ENCODE results near the gene C17orf114. TPM values are rescaled to one million over a fixed set of nuclear protein-coding genes. Genes with fewer than 3 reads are reported as not detected.

Gene C17orf114

Other genes starting within 250 kb of the C17orf114 start
- 100 to 1,000 TPM in 1 of 2 donors, 10 to 100 TPM in 1; 37.9 to 105 TPM for gene MYBBP1A, start 246.9 kb downstream of the C17orf114 start, total RNA-seq
- gene GGT6, start 241.8 kb downstream of the C17orf114 start, total RNA-seq, result 10 to 100 TPM; 29.3 to 85.7 TPM
- gene SMTNL2, start 217.8 kb downstream of the C17orf114 start, total RNA-seq, result under 1 TPM; 0.33 to 0.78 TPM
- gene ALOX15, start 160.7 kb downstream of the C17orf114 start, total RNA-seq, result not detected
- gene PELP1, start 98.2 kb downstream of the C17orf114 start, total RNA-seq, result 10 to 100 TPM; 18.9 to 39.9 TPM
- 10 to 100 TPM; 12.5 to 13.2 TPM for gene ARRB2, start 91.7 kb downstream of the C17orf114 start, total RNA-seq
- 10 to 100 TPM; 20.8 to 23.3 TPM for gene MED11, start 70.9 kb downstream of the C17orf114 start, total RNA-seq
- gene ZMYND15, start 62.5 kb downstream of the C17orf114 start, total RNA-seq, result 1 to 10 TPM in 1 of 2 donors, under 1 TPM in 1; 0.52 to 2.3 TPM
- 10 to 100 TPM in 1 of 2 donors, 1 to 10 TPM in 1; 3.6 to 27.5 TPM for gene CXCL16, start 62.4 kb downstream of the C17orf114 start, total RNA-seq
- gene TM4SF5, start 30.4 kb downstream of the C17orf114 start, total RNA-seq, result 1 to 10 TPM; 1.8 to 2.0 TPM
- not detected for gene VMO1, start 16.0 kb downstream of the C17orf114 start, total RNA-seq
- gene GLTPD2, start 13.4 kb downstream of the C17orf114 start, total RNA-seq, result not detected
- gene PSMB6, start 6.2 kb downstream of the C17orf114 start, total RNA-seq, result 10 to 100 TPM; 41.5 to 89.0 TPM
- 10 to 100 TPM; 25.7 to 41.5 TPM for gene PLD2, start 4.8 kb upstream of the C17orf114 start, total RNA-seq
- 10 to 100 TPM; 32.7 to 66.6 TPM for gene MINK1, start 31.0 kb upstream of the C17orf114 start, total RNA-seq
- 10 to 100 TPM in 1 of 2 donors, 1 to 10 TPM in 1; 5.2 to 11.9 TPM for gene C17orf107, start 97.2 kb upstream of the C17orf114 start, total RNA-seq
- 1 to 10 TPM in 1 of 2 donors, under 1 TPM in 1; 0.33 to 1.8 TPM for gene CHRNE, start 100.8 kb upstream of the C17orf114 start, total RNA-seq
- not detected for gene GP1BA, start 129.9 kb upstream of the C17orf114 start, total RNA-seq
- gene SLC25A11, start 137.7 kb upstream of the C17orf114 start, total RNA-seq, result 10 to 100 TPM; 23.7 to 33.2 TPM
- gene RNF167, start 137.9 kb upstream of the C17orf114 start, total RNA-seq, result 10 to 100 TPM; 23.1 to 37.6 TPM
- 100 to 1,000 TPM; 164 to 180 TPM for gene PFN1, start 146.2 kb upstream of the C17orf114 start, total RNA-seq
- 1 to 10 TPM; 3.3 to 3.6 TPM for gene ENO3, start 148.8 kb upstream of the C17orf114 start, total RNA-seq
- gene SPAG7, start 165.5 kb upstream of the C17orf114 start, total RNA-seq, result 10 to 100 TPM; 26.2 to 29.0 TPM
- 10 to 100 TPM; 17.1 to 48.8 TPM for gene CAMTA2, start 185.3 kb upstream of the C17orf114 start, total RNA-seq
- gene INCA1, start 195.2 kb upstream of the C17orf114 start, total RNA-seq, result 1 to 10 TPM in 1 of 2 donors, not detected in 1; 1.0 TPM
- gene KIF1C, start 195.6 kb upstream of the C17orf114 start, total RNA-seq, result 10 to 100 TPM; 43.1 to 54.4 TPM
- gene SLC52A1, start 233.1 kb upstream of the C17orf114 start, total RNA-seq, result not detected